ENCODE measurements around the gene SLF2.

DNA sequence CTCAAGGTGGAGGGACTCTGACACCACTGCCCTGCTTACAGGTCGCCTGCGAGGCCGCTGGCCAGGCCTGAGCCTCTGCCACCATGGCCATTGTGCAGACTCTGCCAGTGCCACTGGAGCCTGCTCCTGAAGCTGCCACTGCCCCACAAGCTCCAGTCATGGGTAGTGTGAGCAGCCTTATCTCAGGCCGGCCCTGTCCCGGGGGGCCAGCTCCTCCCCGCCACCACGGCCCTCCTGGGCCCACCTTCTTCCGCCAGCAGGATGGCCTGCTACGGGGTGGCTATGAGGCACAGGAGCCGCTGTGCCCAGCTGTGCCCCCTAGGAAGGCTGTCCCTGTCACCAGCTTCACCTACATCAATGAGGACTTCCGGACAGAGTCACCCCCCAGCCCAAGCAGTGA lies 89.7 kb downstream of the SLF2 start:
- TF ChIP-seq, protein P1, sequence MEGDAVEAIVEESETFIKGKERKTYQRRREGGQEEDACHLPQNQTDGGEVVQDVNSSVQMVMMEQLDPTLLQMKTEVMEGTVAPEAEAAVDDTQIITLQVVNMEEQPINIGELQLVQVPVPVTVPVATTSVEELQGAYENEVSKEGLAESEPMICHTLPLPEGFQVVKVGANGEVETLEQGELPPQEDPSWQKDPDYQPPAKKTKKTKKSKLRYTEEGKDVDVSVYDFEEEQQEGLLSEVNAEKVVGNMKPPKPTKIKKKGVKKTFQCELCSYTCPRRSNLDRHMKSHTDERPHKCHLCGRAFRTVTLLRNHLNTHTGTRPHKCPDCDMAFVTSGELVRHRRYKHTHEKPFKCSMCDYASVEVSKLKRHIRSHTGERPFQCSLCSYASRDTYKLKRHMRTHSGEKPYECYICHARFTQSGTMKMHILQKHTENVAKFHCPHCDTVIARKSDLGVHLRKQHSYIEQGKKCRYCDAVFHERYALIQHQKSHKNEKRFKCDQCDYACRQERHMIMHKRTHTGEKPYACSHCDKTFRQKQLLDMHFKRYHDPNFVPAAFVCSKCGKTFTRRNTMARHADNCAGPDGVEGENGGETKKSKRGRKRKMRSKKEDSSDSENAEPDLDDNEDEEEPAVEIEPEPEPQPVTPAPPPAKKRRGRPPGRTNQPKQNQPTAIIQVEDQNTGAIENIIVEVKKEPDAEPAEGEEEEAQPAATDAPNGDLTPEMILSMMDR (conservative IDR thresholded peaks at IDR 0.05), result no peak
- TF ChIP-seq EZH2 (IDR thresholded peaks at IDR 0.05; ENCODE audit: low read depth), result no peak

Data from PC-9 (cell line).